Neural cell (in vitro differentiated cells): Measurements from ENCODE around the gene PHOX2A. TPM values are rescaled to one million over a fixed set of nuclear protein-coding genes. Genes with fewer than 3 reads are reported as not detected.
"Not testable (repeated sequence)": the region's sequence is repeated elsewhere in the genome, so short reads cannot be mapped to it uniquely, and the experiment has no call there.

Experiments used
- H2AFZ ChIP-seq: fragments of 200-600, 300-800 bp; sonication (generic), shearing (Covaris generic); 2 replicates; pipeline ENCODE4 v1.6.0; 2014; ENCODE audit warnings: low read depth, mild to moderate bottlenecking, antibody characterized with exemption, low read length, moderate library complexity
- H3F3A ChIP-seq: fragments of 200-600 bp; shearing (Covaris generic); 2 replicates; pipeline ENCODE4 v1.6.1; 2016; ENCODE audit warnings: mild to moderate bottlenecking, moderate library complexity, mixed read lengths, antibody characterized with exemption, low read length; ENCODE audit not compliant: insufficient read depth, poor library complexity, severe bottlenecking
- H3K27ac ChIP-seq: fragments of 200-600, 300-800 bp; sonication (generic), shearing (Covaris generic); 2 replicates; pipeline ENCODE4 v1.5.1; 2014; ENCODE audit warnings: mild to moderate bottlenecking, low read length, moderate library complexity
- H3K27me3 ChIP-seq: fragments of 300-800, 200-600 bp; sonication (generic), shearing (Covaris generic); 2 replicates; pipeline ENCODE4 v1.6.0; 2014; ENCODE audit warnings: mild to moderate bottlenecking, low read depth, low read length, moderate library complexity; ENCODE audit not compliant: insufficient read depth
- H3K36me3 ChIP-seq: fragments of 300-800, 200-600 bp; sonication (generic), shearing (Covaris generic); 2 replicates; pipeline ENCODE4 v1.5.1; 2014; ENCODE audit warnings: mild to moderate bottlenecking, antibody characterized with exemption, low read length, moderate library complexity; ENCODE audit not compliant: insufficient read depth
- H3K4me2 ChIP-seq: fragments of 300-800, 200-600 bp; sonication (generic), shearing (Covaris generic); 2 replicates; pipeline ENCODE4 v1.6.0; 2014; ENCODE audit warnings: mild to moderate bottlenecking, low read length
- H3K4me3 ChIP-seq: fragments of 300-800, 200-600 bp; sonication (generic), shearing (Covaris generic); 2 replicates; pipeline ENCODE4 v1.5.1; 2014; ENCODE audit warnings: mild to moderate bottlenecking, low read length, moderate library complexity
- H3K79me2 ChIP-seq: fragments of 200-600 bp; shearing (Covaris generic); replicated peaks from 2 replicates; pipeline ENCODE4 v1.6.0; 2014; ENCODE audit warnings: mild to moderate bottlenecking, low read length, moderate library complexity; ENCODE audit not compliant: insufficient read depth
- H3K9ac ChIP-seq: fragments of 300-800, 200-600 bp; sonication (generic), shearing (Covaris generic); 2 replicates; pipeline ENCODE4 v1.6.1; 2016; ENCODE audit warnings: mild to moderate bottlenecking, low read length, mixed read lengths
- H3K9me2 ChIP-seq: fragments of 200-600 bp; shearing (Covaris generic); 2 replicates; pipeline ENCODE4 v1.6.1; 2016; ENCODE audit warnings: mild to moderate bottlenecking, low read length, mixed read lengths; ENCODE audit not compliant: insufficient read depth
- H3K9me3 ChIP-seq: fragments of 200-600, 300-800 bp; sonication (generic), shearing (Covaris generic); 2 replicates; pipeline ENCODE4 v1.6.1; 2016; ENCODE audit warnings: mild to moderate bottlenecking, mixed run types, low read length, moderate library complexity, mixed read lengths
- H4K20me1 ChIP-seq: fragments of 200-600 bp; shearing (Covaris generic); 2 replicates; pipeline ENCODE4 v1.6.1; 2016; ENCODE audit warnings: mild to moderate bottlenecking, mixed run types; ENCODE audit not compliant: insufficient read depth
- CTCF ChIP-seq: fragments of 450-650 bp; IDR thresholded peaks from 2 replicates; pipeline ENCODE4 v1.5.1; 2014; ENCODE audit warnings: antibody characterized with exemption, mild to moderate bottlenecking, moderate library complexity; ENCODE audit not compliant: poor library complexity, severe bottlenecking
- EP300 ChIP-seq: fragments of 450-650 bp; conservative IDR thresholded peaks from 2 replicates; pipeline ENCODE4 v1.6.1; 2014; ENCODE audit warnings: antibody characterized with exemption, mild to moderate bottlenecking, moderate library complexity; ENCODE audit not compliant: poor library complexity, severe bottlenecking
- EZH2 ChIP-seq: fragments of 200-600, 300-800 bp; shearing (Covaris generic), sonication (generic); IDR thresholded peaks from 2 replicates; pipeline ENCODE4 v1.6.1; 2014; ENCODE audit warnings: antibody characterized with exemption, low read length, borderline replicate concordance, mild to moderate bottlenecking; ENCODE audit not compliant: insufficient read depth, poor library complexity, severe bottlenecking
- MXI1 ChIP-seq: fragments of 450-650 bp; conservative IDR thresholded peaks from 2 replicates; pipeline ENCODE4 v1.6.1; 2014; ENCODE audit warnings: antibody characterized with exemption, mild to moderate bottlenecking; ENCODE audit not compliant: poor library complexity, severe bottlenecking
- POLR2AphosphoS5 ChIP-seq: IDR thresholded peaks from 2 replicates; pipeline ENCODE4 v1.6.1; 2012
- RAD21 ChIP-seq: fragments of 450-650 bp; conservative IDR thresholded peaks from 2 replicates; pipeline ENCODE4 v1.6.1; 2014; ENCODE audit warnings: antibody characterized with exemption, mild to moderate bottlenecking, moderate library complexity
- REST ChIP-seq: IDR thresholded peaks from 2 replicates; pipeline ENCODE4 v1.6.1; 2012; ENCODE audit warnings: borderline replicate concordance
- SMC3 ChIP-seq: fragments of 450-650 bp; conservative IDR thresholded peaks from 2 replicates; pipeline ENCODE4 v1.6.1; 2014; ENCODE audit warnings: antibody characterized with exemption, mild to moderate bottlenecking, moderate library complexity; ENCODE audit not compliant: poor library complexity
- TAF1 ChIP-seq: IDR thresholded peaks from 2 replicates; pipeline ENCODE4 v1.6.1; 2012; ENCODE audit warnings: low read depth
- polyA plus RNA-seq: library from polyadenylated mRNA; depleted of rRNA; stranded (reverse); fragments of >200 nt; gene quantifications from 2 replicates; pipeline ENCODE4 v1.2.3, GENCODE V29; 2014

PHOX2A gene
- polyA plus RNA-seq, 1 donor from 2014 or later: not detected

DNA sequence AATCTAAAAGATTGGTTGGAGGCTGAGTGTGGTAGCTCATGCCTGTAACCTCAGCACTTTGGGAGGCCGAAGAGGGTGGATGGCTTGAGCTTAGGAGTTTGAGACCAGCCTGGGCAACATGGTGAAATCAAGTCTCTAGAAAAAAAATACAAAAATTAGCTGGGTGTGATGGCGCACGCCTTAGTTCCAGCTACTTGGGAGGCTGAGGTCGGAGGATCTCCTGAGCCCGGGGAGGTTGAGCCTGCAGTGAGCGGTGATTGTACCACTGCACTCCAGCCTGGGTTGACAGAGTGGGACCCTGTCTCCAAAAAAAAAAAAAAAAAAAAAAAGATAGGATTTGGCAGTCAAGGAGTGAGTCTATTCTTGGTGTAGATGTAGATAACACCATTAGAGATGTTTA, 41.4 kb downstream of the PHOX2A start:
- no peak overlapping the region for H3K4me3 ChIP-seq
- H3K9me3 ChIP-seq: no peaks in the 10 kb centered on the region
- TF ChIP-seq RAD21 (no peak), CTCF (no peak), REST (no peak), EZH2 (no peak), EP300 (no peak), POLR2AphosphoS5 (no peak), SMC3 (no peak), TAF1 (no peak), MXI1 (no peak)
- no peaks in the 10 kb centered on the region for H3F3A ChIP-seq
- H3K4me2 ChIP-seq: no peak overlapping the region
- H4K20me1 ChIP-seq: no peaks in the 10 kb centered on the region
- no peak overlapping the region for H3K9ac ChIP-seq
- H3K27ac ChIP-seq: no peak overlapping the region
- no peak overlapping the region for H2AFZ ChIP-seq
- no peaks in the 10 kb centered on the region for H3K9me2 ChIP-seq
- no peaks in the 10 kb centered on the region for H3K79me2 ChIP-seq
- no peaks in the 10 kb centered on the region for H3K27me3 ChIP-seq
- H3K36me3 ChIP-seq: no peaks in the 10 kb centered on the region

- not testable (repeated sequence) for H3K9ac ChIP-seq, H3K27ac ChIP-seq, H3K27me3 ChIP-seq, H3K9me2 ChIP-seq, H4K20me1 ChIP-seq, H3K4me3 ChIP-seq, H3K79me2 ChIP-seq, H3K4me2 ChIP-seq, H3F3A ChIP-seq, H2AFZ ChIP-seq, H3K9me3 ChIP-seq, H3K36me3 ChIP-seq
These were observed 42.5 kb downstream of the PHOX2A start for GRCh38 chr11:72201445-72201844.
